SK-N-SH treated with all-trans-retinoic acid at 6 μM for 48 hours (cell line): ENCODE data around the gene CABP1.

Experiments
- CSRNP3 ChIP-seq: fragments of 250-450 bp; sonication (Bioruptor Pico); IDR thresholded peaks from 2 replicates; pipeline ENCODE4 v1.5.1; 2021; ENCODE audit warnings: mild to moderate bottlenecking, moderate library complexity
- GLIS3 ChIP-seq: fragments of 250-450 bp; sonication (Bioruptor Pico); IDR thresholded peaks from 2 replicates; pipeline ENCODE4 v1.5.0; 2020; ENCODE audit warnings: mild to moderate bottlenecking, moderate library complexity
- TCF4 ChIP-seq: fragments of 250-450 bp; sonication (Bioruptor Pico); IDR thresholded peaks from 2 replicates; pipeline ENCODE4 v1.8.0; 2021; ENCODE audit warnings: mild to moderate bottlenecking, moderate library complexity, borderline replicate concordance
- ZFP30 ChIP-seq: fragments of 450-650 bp; formaldehyde crosslinking; IDR thresholded peaks from 2 replicates; pipeline ENCODE4 v1.5.0; 2022; ENCODE audit warnings: mild to moderate bottlenecking, moderate library complexity
- ZNF70 ChIP-seq: fragments of 450-650 bp; formaldehyde crosslinking; IDR thresholded peaks from 2 replicates; pipeline ENCODE4 v1.5.0; 2020; ENCODE audit warnings: mild to moderate bottlenecking, moderate library complexity

GRCh38 chr12:120698665-120699064 is 58.2 kb downstream of the CABP1 start:
- TF ChIP-seq ZNF70 (CRISPR knock-in tag) (no peak), TCF4 (CRISPR knock-in tag) (no peak), ZFP30 (CRISPR knock-in tag) (no peak), CSRNP3 (no peak), GLIS3 (CRISPR knock-in tag) (no peak)
